GM12872 (cell line): Measurements from ENCODE around the gene FLRT2.

Experiments
- CTCF ChIP-seq: IDR thresholded peaks from 3 replicates; pipeline ENCODE4 v1.5.1; 2011; ENCODE audit warnings: low read depth, mild to moderate bottlenecking, low read length, moderate library complexity; ENCODE audit not compliant: insufficient read depth

FLRT2 gene

GRCh38 chr14:85576848-85577542 is 47.1 kb downstream of the FLRT2 start:
- TF ChIP-seq CTCF = no peak

- TF ChIP-seq CTCF = no peak
Measured at GRCh38 chr14:85577543-85578114, 47.7 kb downstream of the FLRT2 start.

- TF ChIP-seq CTCF = no peak
Measured at GRCh38 chr14:85578357-85578756, 48.4 kb downstream of the FLRT2 start.

GRCh38 chr14:85578930-85579329 is 49.0 kb downstream of the FLRT2 start:
- TF ChIP-seq CTCF = no peak

- TF ChIP-seq CTCF = no peak
Measured at GRCh38 chr14:85579942-85580341, 50.0 kb downstream of the FLRT2 start.

GRCh38 chr14:85580536-85581140 is 50.7 kb downstream of the FLRT2 start:
- no peak for TF ChIP-seq CTCF

GRCh38 chr14:85581691-85582090 is 51.7 kb downstream of the FLRT2 start:
- no peak for TF ChIP-seq CTCF
